HG02571 (cell line): ENCODE results near the gene SLC29A3.

ENCODE experiments used
- ATAC-seq: cut with Tn5 transposase; IDR thresholded peaks from one replicate; pipeline ENCODE4 v1.9.1; 2021; ENCODE audit warnings: mild to moderate bottlenecking, moderate library complexity; ENCODE audit not compliant: unreplicated experiment

The SLC29A3 gene

DNA sequence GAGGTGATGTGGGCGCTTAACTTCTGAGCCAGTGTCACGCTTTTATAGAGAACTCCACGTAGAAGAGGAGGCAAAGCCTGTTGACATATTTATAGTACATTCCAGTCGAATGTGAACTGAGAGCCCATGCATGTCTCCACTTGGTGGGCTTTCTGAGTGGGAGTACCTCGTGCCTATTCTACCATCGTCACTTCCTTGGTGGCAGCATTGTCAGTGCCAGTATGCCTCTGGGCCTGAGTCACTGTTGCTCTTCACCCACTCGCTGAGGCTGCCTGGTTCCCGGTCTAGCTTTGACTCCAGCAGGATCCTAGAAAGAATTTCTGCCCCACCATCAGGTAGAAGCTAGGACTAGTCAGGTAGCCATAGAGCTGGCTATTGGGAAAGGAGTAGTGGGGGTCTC is 47.6 kb downstream of the SLC29A3 start:
- ATAC-seq = no peak

GRCh38 chr10:71367271-71367670 is 48.2 kb downstream of the SLC29A3 start:
- no peak for ATAC-seq

- ATAC-seq = no peak
Measured at GRCh38 chr10:71368176-71368575, 49.1 kb downstream of the SLC29A3 start.

DNA sequence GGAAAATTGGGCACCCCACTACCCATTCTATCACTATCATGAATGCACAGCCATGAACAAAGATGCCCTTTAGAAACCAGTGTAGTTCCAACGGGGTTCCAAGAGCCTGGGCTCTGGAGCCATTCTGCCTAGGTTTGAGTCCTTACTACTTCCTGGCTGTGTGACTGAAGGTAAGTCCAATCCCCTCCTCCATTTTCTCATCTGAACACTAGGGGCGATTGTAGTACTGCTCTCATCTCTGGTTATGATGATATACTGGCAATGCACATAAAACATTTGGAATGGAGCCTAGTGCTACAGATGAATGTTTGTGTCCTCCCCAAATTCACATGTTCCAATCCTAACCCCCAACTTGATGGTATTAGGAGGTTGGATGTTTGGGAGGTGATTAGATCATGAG is 49.6 kb downstream of the SLC29A3 start:
- no peak for ATAC-seq

DNA sequence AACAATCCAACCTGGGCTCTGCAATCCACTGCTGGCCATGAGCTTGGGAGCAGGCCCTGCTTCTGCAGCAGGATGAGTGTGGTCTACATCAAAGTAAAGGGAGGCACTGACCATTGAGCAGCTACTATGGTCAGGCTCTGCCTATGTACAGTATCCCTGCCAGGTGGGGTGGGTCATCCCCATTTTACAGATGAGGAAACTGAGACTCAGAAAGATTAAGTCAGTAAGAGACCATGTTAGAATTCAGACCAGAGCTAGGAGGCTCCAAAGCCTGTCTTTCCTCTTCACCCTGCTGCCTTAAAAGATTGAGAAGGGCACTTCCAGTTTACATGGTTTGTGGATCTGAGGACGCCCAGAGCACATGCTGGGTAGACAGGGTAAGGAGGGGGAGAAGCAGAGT is 50.5 kb downstream of the SLC29A3 start:
- ATAC-seq = no peak

- ATAC-seq = no peak
Measured at GRCh38 chr10:71370031-71370430, 51.0 kb downstream of the SLC29A3 start.

- peak; percentile 26 for ATAC-seq
Measured at GRCh38 chr10:71371750-71372166, 52.7 kb downstream of the SLC29A3 start.

DNA sequence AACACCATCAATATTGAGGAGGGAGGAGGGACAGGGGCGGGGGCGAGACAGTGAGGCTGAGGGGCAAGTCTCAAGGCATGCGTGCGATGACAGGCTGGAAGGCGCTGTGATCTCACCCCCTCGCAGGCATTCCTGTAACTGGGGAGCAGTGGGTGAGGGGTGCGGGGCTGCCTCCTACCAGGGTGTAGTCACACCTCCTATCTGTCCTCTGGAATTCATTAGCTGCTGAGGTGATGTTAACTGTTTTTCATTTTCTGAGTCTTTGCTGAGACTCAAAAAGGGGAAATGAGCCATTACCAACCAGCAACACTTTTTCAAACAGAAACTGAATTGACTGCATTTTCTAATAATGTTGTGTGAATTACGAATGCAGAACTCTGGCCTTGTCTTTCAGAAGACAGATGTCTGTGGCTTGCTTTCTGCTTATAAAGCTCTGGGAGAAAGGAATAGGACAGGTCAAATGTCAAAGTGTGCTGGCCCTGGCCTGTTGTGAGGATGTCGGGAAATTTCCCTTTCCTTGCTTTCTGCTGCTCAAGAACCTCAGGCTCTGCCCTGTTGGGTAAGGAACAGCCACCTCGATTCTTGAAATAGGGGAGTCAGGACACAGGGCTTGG is 53.9 kb downstream of the SLC29A3 start:
- peak; percentile 44 for ATAC-seq

GRCh38 chr10:71374481-71375233 is 55.6 kb downstream of the SLC29A3 start:
- ATAC-seq = no peak

DNA sequence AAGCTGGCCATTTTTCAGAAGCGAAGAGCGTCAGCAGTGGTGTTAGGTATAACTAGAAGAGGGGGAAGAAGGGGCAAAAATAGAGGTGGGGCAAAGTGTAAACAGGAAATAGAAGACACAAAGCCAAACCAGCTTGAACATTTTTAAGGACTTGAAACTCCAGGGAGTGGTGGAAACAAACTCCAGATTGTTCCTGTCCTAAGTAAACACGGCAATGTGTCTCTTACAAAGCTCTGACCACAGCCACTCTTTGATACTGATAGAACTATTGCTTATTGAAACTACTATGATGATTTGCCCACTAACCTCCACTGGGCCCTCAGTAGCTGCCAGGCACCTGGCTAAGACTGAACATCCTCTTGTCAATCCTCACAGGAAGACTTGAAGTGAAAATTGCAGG is 56.9 kb downstream of the SLC29A3 start:
- ATAC-seq = no peak

GRCh38 chr10:71378336-71379117 is 59.5 kb downstream of the SLC29A3 start:
- no peak for ATAC-seq

- no peak for ATAC-seq
Measured at GRCh38 chr10:71379118-71379766, 60.2 kb downstream of the SLC29A3 start.

GRCh38 chr10:71380841-71381240 is 61.8 kb downstream of the SLC29A3 start:
- no peak for ATAC-seq

DNA sequence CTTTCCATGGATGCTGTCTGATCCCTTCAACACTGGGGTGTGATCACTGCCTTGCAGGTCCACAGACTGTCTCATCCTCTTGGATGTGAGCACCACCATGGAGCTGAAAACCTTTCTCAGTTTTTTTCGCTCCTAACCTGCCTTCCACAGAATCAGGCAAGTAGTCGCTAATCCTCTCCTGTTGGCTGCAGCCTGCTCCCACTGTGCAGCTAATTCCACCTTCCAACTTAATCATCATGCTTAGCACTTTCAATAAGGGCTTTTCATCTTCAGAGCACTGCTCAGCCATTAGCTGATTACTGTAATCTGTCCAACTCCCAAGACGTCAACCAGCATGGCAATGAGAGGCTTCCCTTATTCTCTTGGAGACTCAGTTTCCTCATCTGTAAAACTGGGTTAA is 62.6 kb downstream of the SLC29A3 start:
- ATAC-seq = no peak

DNA sequence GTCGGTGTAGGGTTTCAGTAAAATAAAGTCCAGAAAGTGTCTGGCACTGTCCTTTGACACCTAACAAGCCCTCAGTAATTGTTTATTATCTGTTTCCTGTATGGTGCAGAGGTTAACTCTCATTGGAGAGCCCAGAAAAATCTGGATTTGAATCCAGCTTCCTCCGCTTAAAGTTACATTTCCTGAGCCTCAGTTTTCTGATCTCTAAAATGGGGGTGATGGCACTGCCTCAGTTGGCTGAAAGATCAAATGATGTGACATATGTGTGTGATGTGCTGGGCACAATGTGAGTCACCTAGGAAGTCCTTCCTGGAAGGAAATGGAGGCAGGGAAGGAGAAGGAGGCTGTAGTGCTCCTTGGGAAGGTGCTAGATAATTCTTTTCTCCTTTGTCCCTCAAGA is 63.0 kb downstream of the SLC29A3 start:
- no peak for ATAC-seq

- ATAC-seq = no peak
Measured at GRCh38 chr10:71382757-71383156, 63.7 kb downstream of the SLC29A3 start.

DNA sequence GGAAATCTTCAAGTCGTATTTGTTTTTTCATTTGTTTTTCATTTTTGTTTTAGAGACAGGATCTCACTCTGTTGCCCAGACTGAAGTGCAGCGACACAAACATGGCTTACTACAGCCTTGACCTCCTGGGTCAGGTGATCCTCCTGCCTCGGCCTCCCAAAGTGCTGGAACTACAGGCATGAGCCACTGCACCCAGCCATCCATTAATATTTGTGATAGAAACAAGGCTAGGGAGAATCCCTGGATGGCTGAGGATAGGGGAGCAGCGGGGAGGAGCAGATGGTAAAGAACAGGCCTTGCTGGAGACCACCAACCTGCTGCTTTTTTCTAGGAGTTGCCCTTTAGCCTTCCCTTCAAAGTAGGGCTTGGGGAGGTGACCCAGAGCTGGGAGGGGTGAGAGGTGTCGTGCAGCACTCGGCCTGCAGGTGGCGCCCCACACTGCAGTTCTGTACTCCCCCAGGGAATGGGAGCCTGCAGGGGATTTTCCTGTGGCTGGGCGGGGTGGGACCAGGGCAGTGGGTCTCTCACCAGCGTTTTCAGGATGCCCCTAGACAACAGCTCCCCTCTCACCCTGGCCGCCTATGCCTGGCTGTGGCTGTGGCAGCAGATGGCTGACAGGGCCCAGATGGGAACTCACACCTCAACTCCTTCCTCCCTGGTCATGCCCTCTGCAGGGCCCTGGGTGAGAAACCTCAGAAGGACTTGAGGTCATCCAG is 65.1 kb downstream of the SLC29A3 start:
- no peak for ATAC-seq

GRCh38 chr10:71388171-71388570 is 69.1 kb downstream of the SLC29A3 start:
- no peak for ATAC-seq

DNA sequence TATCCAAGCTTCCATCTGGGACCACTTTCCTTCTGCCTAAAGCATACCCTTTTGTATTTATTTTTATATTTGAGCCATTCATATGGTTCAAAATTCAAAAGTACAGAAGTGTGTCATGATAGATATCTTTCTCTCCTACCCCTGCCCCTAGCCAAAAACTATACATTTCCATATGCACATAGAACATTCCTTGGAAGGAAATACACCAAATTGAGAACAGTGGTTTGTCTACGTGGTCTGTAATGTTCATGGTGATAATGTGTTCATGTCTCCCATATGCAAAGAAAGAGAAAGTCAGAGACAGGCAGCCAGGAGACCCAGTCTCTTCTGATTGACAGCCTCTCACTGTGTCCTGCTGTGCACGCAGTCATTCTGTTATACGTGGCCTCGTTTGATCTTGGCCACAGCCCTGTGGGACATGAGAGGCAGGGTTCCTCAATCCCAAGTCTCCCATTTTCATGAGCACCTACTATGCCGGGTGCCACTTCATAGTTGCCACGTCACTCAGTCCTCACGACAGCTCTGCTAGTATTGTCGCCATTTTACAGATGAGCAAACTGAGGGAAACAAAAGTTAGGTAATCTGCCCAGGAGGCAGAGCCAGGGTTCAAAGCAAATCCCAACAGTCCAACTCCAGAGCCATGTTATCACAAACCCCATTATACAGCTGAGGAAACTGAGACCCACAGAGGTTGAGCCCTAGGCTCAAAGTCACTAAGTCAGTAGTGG is 69.7 kb downstream of the SLC29A3 start:
- no peak for ATAC-seq
